Keratinocyte (primary cell): ENCODE data around the gene FAM117A. TPM values are rescaled to one million over a fixed set of nuclear protein-coding genes. Genes with fewer than 3 reads are reported as not detected.

ENCODE experiments used
- DNase-seq: peaks from one replicate; pipeline ENCODE4 v3.0.0-alpha.2; 2011; ENCODE audit warnings: low read depth, missing footprints, low spot score
- FAIRE-seq: peaks from 2 replicates; lab custom pipeline; 2011; peaks lifted over from hg19 to GRCh38; lab: Jason Lieb, UNC
- H2AFZ ChIP-seq: 2 replicates; pipeline ENCODE4 v1.6.0; 2012; ENCODE audit warnings: low read length, control low read depth, inconsistent platforms; ENCODE audit not compliant: control insufficient read depth
- H3K27ac ChIP-seq: 2 replicates; pipeline ENCODE4 v1.5.1; 2011; ENCODE audit warnings: low read length; ENCODE audit not compliant: control insufficient read depth, insufficient read depth
- H3K27me3 ChIP-seq: 3 replicates; pipeline ENCODE4 v1.6.0; 2011; ENCODE audit warnings: low read length; ENCODE audit not compliant: control insufficient read depth, insufficient read depth; ENCODE audit errors: extremely low read depth
- H3K36me3 ChIP-seq, 2 experiments: 2 replicates in 1 of 2; 3 replicates in 1 of 2; pipeline ENCODE4 v1.5.1; 2011; ENCODE audit warnings: low read length in 2 of 2, mild to moderate bottlenecking in 1 of 2; ENCODE audit not compliant: control insufficient read depth in 2 of 2, insufficient read depth in 2 of 2; ENCODE audit errors: extremely low read depth in 1 of 2
- H3K4me1 ChIP-seq: 3 replicates; pipeline ENCODE4 v1.5.1; 2011; ENCODE audit warnings: low read length; ENCODE audit not compliant: control insufficient read depth, insufficient read depth; ENCODE audit errors: extremely low read depth
- H3K4me2 ChIP-seq: 3 replicates; pipeline ENCODE4 v1.6.0; 2011; ENCODE audit warnings: low read depth, low read length; ENCODE audit not compliant: control insufficient read depth, insufficient read depth; ENCODE audit errors: extremely low read depth
- H3K4me3 ChIP-seq, 3 experiments: fragments of 200-600 bp in 1 of 3; sonication (generic) in 1 of 3; 2 replicates in 2 of 3; 3 replicates in 1 of 3; pipeline ENCODE4 v1.5.1; 2011 to 2016; ENCODE audit warnings: low read length in 3 of 3, mild to moderate bottlenecking in 3 of 3, control low read depth in 2 of 3, inconsistent platforms in 1 of 3, low read depth in 1 of 3, mixed read lengths in 1 of 3, mixed run types in 1 of 3, moderate library complexity in 1 of 3; ENCODE audit not compliant: control insufficient read depth in 2 of 3, insufficient read depth in 2 of 3; ENCODE audit errors: extremely low read depth in 1 of 3
- H3K79me2 ChIP-seq: 2 replicates; pipeline ENCODE4 v1.6.0; 2012; ENCODE audit warnings: low read length; ENCODE audit not compliant: control insufficient read depth, insufficient read depth
- H3K9ac ChIP-seq: 3 replicates; pipeline ENCODE4 v1.6.0; 2011; ENCODE audit warnings: low read length; ENCODE audit not compliant: control insufficient read depth, insufficient read depth; ENCODE audit errors: extremely low read depth
- H3K9me1 ChIP-seq: 3 replicates; pipeline ENCODE4 v1.6.0; 2011; ENCODE audit warnings: low read length; ENCODE audit not compliant: control insufficient read depth, insufficient read depth; ENCODE audit errors: extremely low read depth
- H3K9me3 ChIP-seq: 2 replicates; pipeline ENCODE4 v1.5.1; 2012; ENCODE audit warnings: low read depth, low read length; ENCODE audit not compliant: control insufficient read depth
- H4K20me1 ChIP-seq: 3 replicates; pipeline ENCODE4 v1.6.0; 2011; ENCODE audit warnings: low read length; ENCODE audit not compliant: control insufficient read depth, insufficient read depth; ENCODE audit errors: extremely low read depth
- EZH2 ChIP-seq: IDR thresholded peaks from one replicate; pipeline ENCODE4 v1.6.1; 2012; ENCODE audit warnings: inconsistent platforms, mild to moderate bottlenecking, low read length, moderate library complexity
- dilution Hi-C: fragments of 300-500 bp; cut with MboI; formaldehyde crosslinking; loops from one replicate; pipeline ENCODE4 v1.7.0; 2020; ENCODE audit warnings: low sequenced_read_pairs; ENCODE audit not compliant: extremely low pct_ligation_motif_present
- polyA plus RNA-seq, 5 experiments: library from polyadenylated mRNA; depleted of rRNA in 3 of 5; stranded (reverse) in 3 of 5; stranded (forward) in 1 of 5; unstranded in 1 of 5; fragments of >200 nt; gene quantifications; 1 replicate in 1 of 5; 2 replicates in 3 of 5; 3 replicates in 1 of 5; pipeline versions ENCODE4 v1.2.1 to v1.2.3, GENCODE V29; 2011 to 2012; ENCODE audit warnings: missing spikeins in 2 of 5, low read depth in 1 of 5, low replicate concordance in 1 of 5
- TF ChIP-seq, protein P1 (sequence below), 3 experiments: IDR thresholded peaks in 1 of 3; conservative IDR thresholded peaks in 1 of 3; optimal IDR thresholded peaks in 1 of 3; 2 replicates in 2 of 3; 3 replicates in 1 of 3; pipeline versions ENCODE3 to v1.5.1; 2011; ENCODE audit warnings: low read length in 3 of 3, mild to moderate bottlenecking in 3 of 3, moderate library complexity in 2 of 3, control low read depth in 1 of 3, inconsistent platforms in 1 of 3; ENCODE audit not compliant: insufficient read depth in 2 of 3; ENCODE audit errors: extremely low read depth in 1 of 3

FAM117A gene
- polyA plus RNA-seq, 1 donor (not counting 4 experiments of a cell fraction or from before 2014, with no cell fraction given): 4.7 TPM

DNA sequence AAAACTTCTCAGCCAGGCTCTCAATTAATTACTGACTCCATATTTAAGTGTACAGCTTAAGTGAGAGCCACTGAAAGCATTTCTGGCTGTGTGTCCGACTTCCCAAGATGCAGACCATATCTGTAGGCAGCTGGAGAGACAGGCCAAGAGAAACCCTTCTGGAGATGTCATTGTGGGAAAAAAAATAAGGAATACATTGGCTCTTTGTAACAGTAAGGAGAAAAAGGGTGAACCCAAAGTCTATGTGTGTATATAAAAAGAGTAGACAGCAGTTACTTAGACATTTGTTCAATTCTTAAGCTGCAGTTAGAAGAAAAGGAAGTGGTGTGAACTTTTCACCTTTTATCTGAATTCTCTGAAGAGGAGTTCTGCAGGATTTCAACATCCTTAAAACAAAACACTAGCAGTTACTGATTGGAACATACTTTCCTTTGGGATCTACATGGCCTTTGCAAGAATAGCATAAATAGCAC lies 21.7 kb downstream of the FAM117A start:
- H3K79me2 ChIP-seq: no peaks in the 10 kb centered on the region
- H3K9me1 ChIP-seq: no peaks in the 10 kb centered on the region
- no peaks in the 10 kb centered on the region for H3K36me3 ChIP-seq
- H2AFZ ChIP-seq: no peak overlapping the region
- H3K9me3 ChIP-seq: no peaks in the 10 kb centered on the region
- FAIRE-seq (no peak), DNase-seq (no peak)
- no peak for TF ChIP-seq EZH2
- TF ChIP-seq, protein P1, sequence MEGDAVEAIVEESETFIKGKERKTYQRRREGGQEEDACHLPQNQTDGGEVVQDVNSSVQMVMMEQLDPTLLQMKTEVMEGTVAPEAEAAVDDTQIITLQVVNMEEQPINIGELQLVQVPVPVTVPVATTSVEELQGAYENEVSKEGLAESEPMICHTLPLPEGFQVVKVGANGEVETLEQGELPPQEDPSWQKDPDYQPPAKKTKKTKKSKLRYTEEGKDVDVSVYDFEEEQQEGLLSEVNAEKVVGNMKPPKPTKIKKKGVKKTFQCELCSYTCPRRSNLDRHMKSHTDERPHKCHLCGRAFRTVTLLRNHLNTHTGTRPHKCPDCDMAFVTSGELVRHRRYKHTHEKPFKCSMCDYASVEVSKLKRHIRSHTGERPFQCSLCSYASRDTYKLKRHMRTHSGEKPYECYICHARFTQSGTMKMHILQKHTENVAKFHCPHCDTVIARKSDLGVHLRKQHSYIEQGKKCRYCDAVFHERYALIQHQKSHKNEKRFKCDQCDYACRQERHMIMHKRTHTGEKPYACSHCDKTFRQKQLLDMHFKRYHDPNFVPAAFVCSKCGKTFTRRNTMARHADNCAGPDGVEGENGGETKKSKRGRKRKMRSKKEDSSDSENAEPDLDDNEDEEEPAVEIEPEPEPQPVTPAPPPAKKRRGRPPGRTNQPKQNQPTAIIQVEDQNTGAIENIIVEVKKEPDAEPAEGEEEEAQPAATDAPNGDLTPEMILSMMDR (optimal IDR thresholded peaks at IDR 0.05 in 1 of 3, IDR thresholded peaks at IDR 0.05 in 1 of 3, conservative IDR thresholded peaks at IDR 0.05 in 1 of 3; ENCODE audit: extremely low read depth in 1 of 3, insufficient read depth in 2 of 3, low read length in 3 of 3): no peak
- H4K20me1 ChIP-seq: no peaks in the 10 kb centered on the region
- no peak overlapping the region for H3K27ac ChIP-seq
- H3K4me3 ChIP-seq: no peak overlapping the region
- H3K4me1 ChIP-seq: peaks cover 30% of the 10 kb centered on the region
- H3K9ac ChIP-seq: no peak overlapping the region
- dilution Hi-C loops: no loop called here
- H3K4me2 ChIP-seq: peak overlapping the region; percentile 59
- H3K27me3 ChIP-seq: no peaks in the 10 kb centered on the region

DNA sequence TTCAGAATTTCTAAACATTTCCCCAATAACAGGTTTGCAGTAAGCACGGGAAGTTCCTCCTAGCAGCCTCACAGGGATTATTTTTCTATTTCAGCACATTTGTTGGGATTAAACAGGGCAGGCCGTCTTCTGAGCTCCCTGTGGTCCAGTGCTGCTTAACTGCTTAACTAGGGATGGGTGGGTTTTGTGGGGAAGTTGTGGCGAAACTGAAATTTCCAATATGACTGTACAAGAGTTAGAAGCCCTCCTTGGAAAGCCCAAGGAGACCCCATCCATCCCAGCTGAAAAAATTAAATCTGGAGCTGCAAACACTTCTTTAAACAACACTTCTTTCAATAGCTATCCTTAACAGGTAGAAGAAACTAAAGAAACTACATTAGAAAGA lies 22.2 kb downstream of the FAM117A start:
- Histone ChIP-seq H3K4me1 (peaks cover 30% of the 10 kb centered on the region), H3K4me3 (peak overlapping the region in 1 of 3 experiments; percentile 7), H3K79me2 (no peaks in the 10 kb centered on the region), H3K36me3 (no peaks in the 10 kb centered on the region), H3K9ac (peak overlapping the region; percentile 8), H3K27ac (peak overlapping the region; percentile 16), H2AFZ (peak overlapping the region; percentile 1), H3K27me3 (no peaks in the 10 kb centered on the region), H3K4me2 (peak overlapping the region; percentile 68), H4K20me1 (no peaks in the 10 kb centered on the region), H3K9me1 (no peaks in the 10 kb centered on the region), H3K9me3 (no peaks in the 10 kb centered on the region)
- DNase-seq (no peak), FAIRE-seq (no peak)
- dilution Hi-C loops: no loop called here
- TF ChIP-seq EZH2: no peak
- TF ChIP-seq, protein P1 (optimal IDR thresholded peaks at IDR 0.05 in 1 of 3, IDR thresholded peaks at IDR 0.05 in 1 of 3, conservative IDR thresholded peaks at IDR 0.05 in 1 of 3; ENCODE audit: extremely low read depth in 1 of 3, insufficient read depth in 2 of 3, low read length in 3 of 3): no peak
